Neural progenitor cell (in vitro differentiated cells): Measurements from ENCODE around the gene KCNMA1. TPM values are rescaled to one million over a fixed set of nuclear protein-coding genes. Genes with fewer than 3 reads are reported as not detected.
"Not testable (repeated sequence)": the region's sequence is repeated elsewhere in the genome, so short reads cannot be mapped to it uniquely, and the experiment has no call there.

ENCODE experiments used
- DNase-seq: peaks from one replicate; pipeline ENCODE4 v3.0.0-alpha.2; 2016; ENCODE audit warnings: low spot score
- H2AFZ ChIP-seq: fragments of 200-600 bp; sonication (generic); replicated peaks from 2 replicates; pipeline ENCODE4 v1.6.1; 2016; ENCODE audit warnings: antibody characterized with exemption
- H3F3A ChIP-seq: fragments of 200-600 bp; sonication (generic); 2 replicates; pipeline ENCODE4 v1.6.1; 2016; ENCODE audit warnings: antibody characterized with exemption, low read depth
- H3K27ac ChIP-seq: fragments of 200-600 bp; sonication (generic); 2 replicates; pipeline ENCODE4 v1.5.1; 2016; ENCODE audit warnings: mild to moderate bottlenecking
- H3K27me3 ChIP-seq: fragments of 200-600 bp; sonication (generic); 2 replicates; pipeline ENCODE4 v1.6.1; 2016; ENCODE audit warnings: mild to moderate bottlenecking, moderate library complexity
- H3K36me3 ChIP-seq: fragments of 200-600 bp; sonication (generic); 2 replicates; pipeline ENCODE4 v1.5.1; 2016
- H3K4me1 ChIP-seq: fragments of 200-600 bp; sonication (generic); 2 replicates; pipeline ENCODE4 v1.6.1; 2016; ENCODE audit warnings: mixed run types
- H3K4me2 ChIP-seq: fragments of 200-600 bp; sonication (generic); 2 replicates; pipeline ENCODE4 v1.6.1; 2016
- H3K4me3 ChIP-seq: fragments of 200-600 bp; sonication (generic); 2 replicates; pipeline ENCODE4 v1.5.1; 2016
- H3K79me2 ChIP-seq: fragments of 200-600 bp; sonication (generic); 2 replicates; pipeline ENCODE4 v1.6.1; 2016; ENCODE audit warnings: low read depth
- H3K9ac ChIP-seq: fragments of 200-600 bp; sonication (generic); 2 replicates; pipeline ENCODE4 v1.6.1; 2016
- H3K9me3 ChIP-seq: fragments of 200-600 bp; sonication (generic); 2 replicates; pipeline ENCODE4 v1.5.1; 2016; ENCODE audit warnings: low read depth
- H4K20me1 ChIP-seq: fragments of 200-600 bp; sonication (generic); 2 replicates; pipeline ENCODE4 v1.6.1; 2016; ENCODE audit warnings: low read depth
- H3K27ac Mint-ChIP-seq: 3 replicates; pipeline ENCODE4 v1.8.0; 2021; ENCODE audit warnings: mixed read lengths
- H3K27me3 Mint-ChIP-seq: 2 replicates; pipeline ENCODE4 v1.8.0; 2022; ENCODE audit warnings: low read depth, mild to moderate bottlenecking, inconsistent platforms, moderate library complexity, mixed read lengths; ENCODE audit not compliant: insufficient read depth
- H3K36me3 Mint-ChIP-seq: 3 replicates; pipeline ENCODE4 v1.8.0; 2021; ENCODE audit warnings: mixed read lengths
- H3K4me1 Mint-ChIP-seq: 3 replicates; pipeline ENCODE4 v1.8.0; 2021; ENCODE audit warnings: mixed read lengths
- H3K4me3 Mint-ChIP-seq: 3 replicates; pipeline ENCODE4 v1.8.0; 2021; ENCODE audit warnings: mild to moderate bottlenecking, moderate library complexity, mixed read lengths
- H3K9me3 Mint-ChIP-seq: 3 replicates; pipeline ENCODE4 v1.8.0; 2020; ENCODE audit warnings: mixed read lengths
- CTCF ChIP-seq: fragments of 200-600 bp; sonication (generic); IDR thresholded peaks from 2 replicates; pipeline ENCODE4 v1.5.1; 2017; ENCODE audit warnings: antibody characterized with exemption, mild to moderate bottlenecking
- EZH2 ChIP-seq: fragments of 200-600 bp; sonication (generic); IDR thresholded peaks from 2 replicates; pipeline ENCODE4 v1.6.1; 2017; ENCODE audit warnings: antibody characterized with exemption, mild to moderate bottlenecking, moderate library complexity
- EZH2phosphoT487 ChIP-seq: fragments of 200-600 bp; sonication (generic); IDR thresholded peaks from 2 replicates; pipeline ENCODE4 v1.6.1; 2017; ENCODE audit warnings: antibody characterized with exemption
- total RNA-seq: library from RNA; depleted of rRNA; stranded (reverse); fragments of >200 nt; gene quantifications from 2 replicates; pipeline ENCODE4 v1.2.3, GENCODE V29; 2015; ENCODE audit warnings: low replicate concordance

Gene KCNMA1
- total RNA-seq, 1 donor from 2014 or later = 2.4 TPM

DNA sequence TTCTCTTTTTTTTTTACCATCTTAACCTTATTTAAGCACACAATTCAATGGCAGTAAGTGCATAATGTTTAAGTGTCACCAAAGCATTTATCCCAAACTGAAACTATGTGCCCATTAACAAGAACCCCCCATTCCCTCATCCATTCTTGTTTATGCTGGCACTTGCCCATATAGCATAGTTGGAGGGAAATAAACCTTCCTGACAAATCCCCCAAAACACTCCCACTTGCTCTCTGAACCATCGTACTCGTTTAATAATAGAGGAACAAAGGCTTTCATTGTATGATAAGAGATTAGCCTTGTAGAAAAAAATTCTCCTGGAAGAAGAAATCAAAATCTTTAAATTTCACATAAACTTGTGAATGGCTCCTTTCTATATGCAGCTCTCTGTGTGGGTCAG lies 26.4 kb upstream of the KCNMA1 start:
- Histone ChIP-seq H3K4me2 (no peak overlapping the region), H3K27me3 (no peaks in the 10 kb centered on the region), H3K4me1 (peaks cover 7% of the 10 kb centered on the region), H4K20me1 (no peaks in the 10 kb centered on the region), H3K4me3 (no peak overlapping the region), H3K36me3 (no peaks in the 10 kb centered on the region), H3K9ac (no peak overlapping the region), H3K79me2 (no peaks in the 10 kb centered on the region), H3K27ac (no peak overlapping the region), H2AFZ (no peak overlapping the region), H3K9me3 (no peaks in the 10 kb centered on the region), H3F3A (no peaks in the 10 kb centered on the region)
- Mint-ChIP-seq H3K27me3 (peaks cover 15% of the 10 kb centered on the region), H3K27ac (no peak overlapping the region), H3K4me3 (no peak overlapping the region), H3K9me3 (no peaks in the 10 kb centered on the region), H3K4me1 (peaks cover 12% of the 10 kb centered on the region), H3K36me3 (no peaks in the 10 kb centered on the region)
- TF ChIP-seq CTCF (no peak), EZH2phosphoT487 (no peak), EZH2 (no peak)
- DNase-seq = no peak

DNA sequence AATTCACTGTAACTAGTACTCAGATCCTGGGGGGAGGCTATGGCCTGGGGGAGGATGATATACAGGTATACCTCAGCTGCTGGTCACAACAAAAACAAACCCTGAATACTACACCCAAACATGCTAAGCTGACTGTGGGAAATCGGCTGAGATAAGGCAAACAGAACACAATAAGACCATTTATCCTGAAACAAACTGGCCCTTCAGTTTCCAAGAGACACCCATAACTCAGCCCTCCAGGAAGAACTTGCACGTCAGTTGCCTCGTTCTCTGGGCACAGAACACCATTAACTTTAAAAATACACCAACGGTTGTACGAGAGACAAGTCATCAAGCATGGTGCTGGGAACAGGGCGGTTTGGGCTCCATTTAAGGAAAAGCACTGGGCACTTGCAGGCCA lies 24.1 kb upstream of the KCNMA1 start:
- TF ChIP-seq EZH2 (no peak), EZH2phosphoT487 (no peak), CTCF (no peak)
- H3K36me3 ChIP-seq = no peaks in the 10 kb centered on the region
- Mint-ChIP-seq H3K27ac (no peak overlapping the region), H3K9me3 (no peaks in the 10 kb centered on the region), H3K4me3 (no peak overlapping the region), H3K36me3 (no peaks in the 10 kb centered on the region), H3K27me3 (peaks cover 11% of the 10 kb centered on the region), H3K4me1 (peaks cover 12% of the 10 kb centered on the region)
- H3K9me3 ChIP-seq = no peaks in the 10 kb centered on the region
- H3K4me1 ChIP-seq = peaks cover 8% of the 10 kb centered on the region
- H3K4me3 ChIP-seq = no peak overlapping the region
- H3K27ac ChIP-seq = no peak overlapping the region
- H3K4me2 ChIP-seq = no peak overlapping the region
- H3K9ac ChIP-seq = no peak overlapping the region
- H3K27me3 ChIP-seq = no peaks in the 10 kb centered on the region
- no peaks in the 10 kb centered on the region for H4K20me1 ChIP-seq
- H3F3A ChIP-seq = no peaks in the 10 kb centered on the region
- no peaks in the 10 kb centered on the region for H3K79me2 ChIP-seq
- H2AFZ ChIP-seq = peak overlapping the region; percentile 76
- no peak for DNase-seq

- no peak overlapping the region for H3K9ac ChIP-seq
- no peaks in the 10 kb centered on the region for H3K9me3 ChIP-seq
- no peak overlapping the region for H3K27ac ChIP-seq
- H3K27me3 Mint-ChIP-seq = peaks cover 11% of the 10 kb centered on the region
- TF ChIP-seq EZH2 (no peak), CTCF (peak; percentile 42), EZH2phosphoT487 (no peak)
- no peaks in the 10 kb centered on the region for H3K36me3 ChIP-seq
- H3K4me3 ChIP-seq = no peak overlapping the region
- no peaks in the 10 kb centered on the region for H4K20me1 ChIP-seq
- no peaks in the 10 kb centered on the region for H3K9me3 Mint-ChIP-seq
- no peak overlapping the region for H3K4me3 Mint-ChIP-seq
- no peaks in the 10 kb centered on the region for H3K79me2 ChIP-seq
- H3K4me2 ChIP-seq = no peak overlapping the region
- no peak overlapping the region for H2AFZ ChIP-seq
- H3K27ac Mint-ChIP-seq = no peak overlapping the region
- H3K27me3 ChIP-seq = no peaks in the 10 kb centered on the region
- no peaks in the 10 kb centered on the region for H3K36me3 Mint-ChIP-seq
- H3F3A ChIP-seq = no peaks in the 10 kb centered on the region
- H3K4me1 Mint-ChIP-seq = peaks cover 12% of the 10 kb centered on the region
- DNase-seq = peak; percentile 33
- peaks cover 8% of the 10 kb centered on the region for H3K4me1 ChIP-seq
Measured at GRCh38 chr10:77661100-77661499, 23.5 kb upstream of the KCNMA1 start.

GRCh38 chr10:77659046-77659670 lies 21.6 kb upstream of the KCNMA1 start:
- not testable (repeated sequence) for H3K36me3 Mint-ChIP-seq, H3F3A ChIP-seq, H3K9ac ChIP-seq, H3K27ac Mint-ChIP-seq, H3K9me3 Mint-ChIP-seq, H3K9me3 ChIP-seq, H3K4me3 ChIP-seq, H3K4me3 Mint-ChIP-seq, H3K4me2 ChIP-seq, H3K27ac ChIP-seq, DNase-seq, H4K20me1 ChIP-seq, H3K27me3 ChIP-seq, H3K4me1 ChIP-seq, H3K79me2 ChIP-seq, H3K36me3 ChIP-seq
- Mint-ChIP-seq H3K27me3 (peaks cover 11% of the 10 kb centered on the region), H3K4me1 (peaks cover 11% of the 10 kb centered on the region)
- H2AFZ ChIP-seq = peak overlapping the region; percentile 30
